ENCODE results near the gene FBXL7.
"Not testable (repeated sequence)": the region's sequence is repeated elsewhere in the genome, so short reads cannot be mapped to it uniquely, and the experiment has no call there.

The FBXL7 gene

GRCh38 chr5:15835514-15835913 lies 335.5 kb downstream of the FBXL7 start:
- no peak for DNase-seq

GRCh38 chr5:15837551-15838289 lies 337.7 kb downstream of the FBXL7 start:
- no peak for DNase-seq

GRCh38 chr5:15844253-15844652 lies 344.3 kb downstream of the FBXL7 start:
- no peak for DNase-seq

GRCh38 chr5:15844871-15845270 lies 344.9 kb downstream of the FBXL7 start:
- DNase-seq, result no peak

- no peak for DNase-seq
These were observed 350.6 kb downstream of the FBXL7 start for GRCh38 chr5:15850536-15850935.

GRCh38 chr5:15850939-15851341 lies 351.0 kb downstream of the FBXL7 start:
- DNase-seq, result no peak

GRCh38 chr5:15852217-15852616 lies 352.2 kb downstream of the FBXL7 start:
- DNase-seq, result no peak

GRCh38 chr5:15852949-15853348 lies 353.0 kb downstream of the FBXL7 start:
- DNase-seq, result no peak

- DNase-seq, result no peak
These were observed 358.3 kb downstream of the FBXL7 start for GRCh38 chr5:15858326-15858725.

- no peak for DNase-seq
These were observed 364.7 kb downstream of the FBXL7 start for GRCh38 chr5:15864536-15865215.

- DNase-seq, result not testable (repeated sequence)
These were observed 372.3 kb downstream of the FBXL7 start for GRCh38 chr5:15872259-15872658.

- DNase-seq, result no peak
These were observed 377.9 kb downstream of the FBXL7 start for GRCh38 chr5:15877914-15878313.

- no peak for DNase-seq
These were observed 380.2 kb downstream of the FBXL7 start for GRCh38 chr5:15880201-15880600.

GRCh38 chr5:15885156-15885555 lies 385.2 kb downstream of the FBXL7 start:
- DNase-seq, result no peak

GRCh38 chr5:15886156-15886555 lies 386.2 kb downstream of the FBXL7 start:
- no peak for DNase-seq

- no peak for DNase-seq
These were observed 387.1 kb downstream of the FBXL7 start for GRCh38 chr5:15887093-15887492.

- no peak for DNase-seq
These were observed 389.0 kb downstream of the FBXL7 start for GRCh38 chr5:15889001-15889400.

- no peak for DNase-seq
These were observed 393.9 kb downstream of the FBXL7 start for GRCh38 chr5:15893866-15894265.

- no peak for DNase-seq
These were observed 397.7 kb downstream of the FBXL7 start for GRCh38 chr5:15897656-15898055.

- no peak for DNase-seq
These were observed 398.7 kb downstream of the FBXL7 start for GRCh38 chr5:15898641-15899040.

- no peak for DNase-seq
These were observed 399.5 kb downstream of the FBXL7 start for GRCh38 chr5:15899481-15899880.

GRCh38 chr5:15901151-15901550 lies 401.2 kb downstream of the FBXL7 start:
- DNase-seq, result no peak

- no peak for DNase-seq
These were observed 402.1 kb downstream of the FBXL7 start for GRCh38 chr5:15902066-15902465.

All from activated CD4-positive, alpha-beta T cell treated with anti-CD3 and anti-CD28 coated beads, Interleukin-2, amount 50 U/mL, for 16 hours (primary cell).